SU-DHL-6 (cell line): ENCODE data around the gene PLXNA2.

Experiments used
- EZH2phosphoT487 ChIP-seq: fragments of 200-600 bp; sonication (generic), shearing (Covaris generic); conservative IDR thresholded peaks from 2 replicates; pipeline ENCODE4 v1.6.1; 2018; ENCODE audit warnings: mild to moderate bottlenecking, antibody characterized with exemption, low read length, moderate library complexity, mixed read lengths
- TF ChIP-seq, protein P1 (sequence below): fragments of 200-600 bp; sonication (generic); IDR thresholded peaks from one replicate; pipeline ENCODE4 v1.5.1; 2017; ENCODE audit warnings: antibody characterized with exemption, mild to moderate bottlenecking, low read length, moderate library complexity; ENCODE audit not compliant: insufficient read depth, poor library complexity, severe bottlenecking

DNA sequence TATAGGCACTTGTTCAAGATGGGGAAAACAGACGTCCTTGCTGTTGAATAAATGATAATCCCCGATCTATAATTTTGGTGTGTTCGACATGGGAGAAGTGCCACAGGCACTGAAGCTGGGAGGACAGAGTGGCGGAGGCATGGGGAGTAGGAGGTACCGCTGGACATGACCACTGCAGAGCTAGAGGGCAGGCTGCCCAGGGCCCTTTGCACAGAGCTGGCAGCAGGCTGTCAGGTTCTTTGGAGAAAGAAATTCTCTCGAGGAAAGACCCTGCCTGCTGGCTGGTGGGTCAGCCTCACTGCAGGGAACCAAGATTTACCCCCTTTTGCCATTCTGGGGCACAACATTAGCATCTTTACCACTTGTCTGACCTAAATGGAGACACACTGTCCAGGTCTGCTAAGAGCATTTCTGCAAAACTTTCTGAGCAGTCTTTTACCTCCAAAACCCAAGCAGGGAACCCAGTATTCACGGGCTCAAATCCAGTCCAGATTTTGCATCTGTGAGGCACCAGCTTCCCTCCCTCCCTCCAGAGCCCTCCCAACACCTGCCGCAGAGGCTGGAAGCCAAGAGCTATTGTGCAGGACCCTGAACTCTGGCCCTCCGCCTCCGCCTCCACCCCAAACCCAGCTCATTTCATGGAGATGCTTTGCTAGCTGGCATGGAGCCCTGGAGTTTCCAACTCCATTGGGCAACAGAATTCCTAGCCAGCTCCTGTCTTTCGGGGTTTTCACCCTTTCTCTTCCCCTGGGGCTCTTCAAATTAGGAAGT is 142.3 kb downstream of the PLXNA2 start:
- TF ChIP-seq, protein P1, sequence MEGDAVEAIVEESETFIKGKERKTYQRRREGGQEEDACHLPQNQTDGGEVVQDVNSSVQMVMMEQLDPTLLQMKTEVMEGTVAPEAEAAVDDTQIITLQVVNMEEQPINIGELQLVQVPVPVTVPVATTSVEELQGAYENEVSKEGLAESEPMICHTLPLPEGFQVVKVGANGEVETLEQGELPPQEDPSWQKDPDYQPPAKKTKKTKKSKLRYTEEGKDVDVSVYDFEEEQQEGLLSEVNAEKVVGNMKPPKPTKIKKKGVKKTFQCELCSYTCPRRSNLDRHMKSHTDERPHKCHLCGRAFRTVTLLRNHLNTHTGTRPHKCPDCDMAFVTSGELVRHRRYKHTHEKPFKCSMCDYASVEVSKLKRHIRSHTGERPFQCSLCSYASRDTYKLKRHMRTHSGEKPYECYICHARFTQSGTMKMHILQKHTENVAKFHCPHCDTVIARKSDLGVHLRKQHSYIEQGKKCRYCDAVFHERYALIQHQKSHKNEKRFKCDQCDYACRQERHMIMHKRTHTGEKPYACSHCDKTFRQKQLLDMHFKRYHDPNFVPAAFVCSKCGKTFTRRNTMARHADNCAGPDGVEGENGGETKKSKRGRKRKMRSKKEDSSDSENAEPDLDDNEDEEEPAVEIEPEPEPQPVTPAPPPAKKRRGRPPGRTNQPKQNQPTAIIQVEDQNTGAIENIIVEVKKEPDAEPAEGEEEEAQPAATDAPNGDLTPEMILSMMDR: no peak
- no peak for TF ChIP-seq EZH2phosphoT487
